GM12874 (cell line): ENCODE measurements around the gene MAPKAPK2.

Experiments used
- CTCF ChIP-seq: IDR thresholded peaks from 2 replicates; pipeline ENCODE4 v1.5.1; 2011; ENCODE audit warnings: low read depth, mild to moderate bottlenecking, control low read depth, low read length, moderate library complexity; ENCODE audit not compliant: insufficient read depth

MAPKAPK2 gene

GRCh38 chr1:206672011-206672688 lies 12.6 kb upstream of the MAPKAPK2 start:
- no peak for TF ChIP-seq CTCF

GRCh38 chr1:206672844-206673758 lies 11.6 kb upstream of the MAPKAPK2 start:
- TF ChIP-seq CTCF = no peak

GRCh38 chr1:206674236-206674635 lies 10.5 kb upstream of the MAPKAPK2 start:
- TF ChIP-seq CTCF = no peak

- no peak for TF ChIP-seq CTCF
Observed at GRCh38 chr1:206674745-206675175, 9.9 kb upstream of the MAPKAPK2 start.

GRCh38 chr1:206676499-206676898 lies 8.2 kb upstream of the MAPKAPK2 start:
- no peak for TF ChIP-seq CTCF

- no peak for TF ChIP-seq CTCF
Observed at GRCh38 chr1:206678490-206678889, 6.2 kb upstream of the MAPKAPK2 start.

- TF ChIP-seq CTCF = no peak
Observed at GRCh38 chr1:206679738-206680211, 4.9 kb upstream of the MAPKAPK2 start.
